NCI-H446 (cell line): ENCODE measurements around the gene RAD1.
"Not testable (repeated sequence)": the region's sequence is repeated elsewhere in the genome, so short reads cannot be mapped to it uniquely, and the experiment has no call there.

Experiments used
- DNase-seq, 2 experiments: peaks; one replicate each; lab custom pipeline; 2025; lab: John Stamatoyannopoulos, UW

Gene RAD1, protein sequence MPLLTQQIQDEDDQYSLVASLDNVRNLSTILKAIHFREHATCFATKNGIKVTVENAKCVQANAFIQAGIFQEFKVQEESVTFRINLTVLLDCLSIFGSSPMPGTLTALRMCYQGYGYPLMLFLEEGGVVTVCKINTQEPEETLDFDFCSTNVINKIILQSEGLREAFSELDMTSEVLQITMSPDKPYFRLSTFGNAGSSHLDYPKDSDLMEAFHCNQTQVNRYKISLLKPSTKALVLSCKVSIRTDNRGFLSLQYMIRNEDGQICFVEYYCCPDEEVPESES

DNA sequence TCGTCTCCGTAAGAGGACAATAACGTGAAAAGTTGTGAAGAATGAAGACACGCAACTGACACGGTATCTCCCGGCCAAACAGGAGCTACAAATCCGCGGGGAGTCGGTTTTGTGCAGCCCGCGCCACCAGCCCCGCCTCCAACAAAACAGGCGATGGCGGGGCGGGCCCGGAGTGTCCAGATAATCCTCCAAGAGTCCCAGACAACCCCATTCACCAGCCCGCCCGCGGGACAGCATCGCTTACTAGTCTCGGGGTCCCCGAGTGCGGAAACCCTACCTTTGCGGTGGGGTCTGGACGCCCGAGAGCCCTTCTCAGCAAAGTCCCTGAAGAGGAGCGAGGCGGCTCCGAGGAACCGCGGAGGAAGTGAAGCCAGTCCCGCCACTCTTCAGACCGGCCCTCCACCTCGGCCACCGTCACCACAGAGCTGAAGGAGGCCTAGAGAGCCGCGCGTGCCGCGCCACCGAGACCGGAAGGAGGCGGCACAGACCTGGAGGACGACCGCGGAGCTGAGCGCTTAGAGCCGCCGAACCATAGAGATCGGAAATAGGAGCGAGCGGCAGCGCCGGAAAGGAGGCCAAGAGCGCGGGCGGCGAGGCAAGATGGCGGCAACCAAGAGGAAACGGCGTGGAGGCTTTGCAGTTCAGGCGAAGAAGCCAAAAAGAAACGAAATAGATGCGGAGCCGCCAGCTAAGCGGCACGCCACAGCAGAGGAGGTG, at the start of gene RAD1, which contains the start of gene BRIX1:
Gene RAD1 (minus strand): TSS at position 366 of the 717 bp plus-strand sequence. CDS start 612 bp downstream, outside the sequence.
Gene BRIX1 (plus strand): TSS at position 573 of the 717 bp plus-strand sequence. CDS start 28 bp downstream, at position 601.
- DNase-seq = peak; percentile 98 to 99

DNA sequence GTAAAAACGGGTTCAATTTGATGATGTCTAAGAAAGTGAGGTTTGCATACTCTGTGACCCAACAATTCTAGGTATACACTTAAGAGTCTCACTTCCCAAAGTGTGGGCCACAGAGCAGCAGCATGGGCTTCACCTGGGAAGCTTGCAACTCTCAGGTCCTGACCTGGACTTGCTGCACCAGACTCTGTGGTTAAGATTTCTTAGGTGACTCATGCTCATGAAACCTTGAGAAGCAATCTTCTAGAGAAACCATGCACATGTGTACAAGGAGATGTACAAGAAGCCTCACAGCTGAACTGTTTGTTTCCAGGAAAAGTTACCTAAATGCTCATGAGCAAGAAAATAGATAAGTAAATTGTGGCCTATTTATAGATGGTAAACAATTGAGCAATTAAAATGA, 44.0 kb upstream of the RAD1 start:
- no peak for DNase-seq

DNA sequence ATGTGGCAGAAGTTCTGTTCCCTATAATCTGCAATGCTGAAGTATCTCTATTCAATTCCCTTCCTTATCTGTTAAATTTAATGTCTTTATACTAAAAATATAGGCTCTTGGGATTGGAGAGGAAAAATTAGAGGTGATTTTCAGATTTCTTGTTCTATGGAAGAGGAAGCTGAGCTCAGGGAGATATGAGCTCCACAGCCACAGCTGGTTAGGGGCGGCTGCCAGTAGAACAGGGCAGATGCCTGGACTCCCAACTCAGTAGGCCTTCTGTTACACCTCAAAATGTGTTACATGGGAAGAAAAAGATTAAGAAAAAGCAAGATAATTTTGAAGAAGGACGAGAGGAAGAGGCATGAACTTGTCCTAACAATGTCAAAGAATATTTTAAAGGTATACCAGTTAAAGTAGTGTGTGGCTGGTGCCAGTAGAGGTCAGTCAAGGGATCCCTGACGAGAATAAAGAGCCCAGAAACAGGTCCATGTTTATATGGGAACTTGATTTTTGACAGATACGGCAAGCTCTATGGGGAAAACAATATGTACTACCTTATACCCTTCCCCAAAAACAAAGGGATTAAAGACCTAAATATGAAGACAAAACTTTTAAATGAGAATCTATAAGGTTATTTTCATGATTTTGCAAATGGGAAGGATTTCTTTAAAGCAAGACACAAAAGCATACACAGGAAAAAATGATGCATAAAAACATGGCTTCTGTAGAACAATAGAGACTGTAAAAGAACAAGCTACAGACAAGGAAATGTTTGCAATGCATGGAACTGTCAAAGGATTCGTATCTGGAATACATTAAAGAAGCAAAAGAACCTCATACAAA, 42.8 kb upstream of the RAD1 start:
- peak; percentile 28 to 53 for DNase-seq

DNA sequence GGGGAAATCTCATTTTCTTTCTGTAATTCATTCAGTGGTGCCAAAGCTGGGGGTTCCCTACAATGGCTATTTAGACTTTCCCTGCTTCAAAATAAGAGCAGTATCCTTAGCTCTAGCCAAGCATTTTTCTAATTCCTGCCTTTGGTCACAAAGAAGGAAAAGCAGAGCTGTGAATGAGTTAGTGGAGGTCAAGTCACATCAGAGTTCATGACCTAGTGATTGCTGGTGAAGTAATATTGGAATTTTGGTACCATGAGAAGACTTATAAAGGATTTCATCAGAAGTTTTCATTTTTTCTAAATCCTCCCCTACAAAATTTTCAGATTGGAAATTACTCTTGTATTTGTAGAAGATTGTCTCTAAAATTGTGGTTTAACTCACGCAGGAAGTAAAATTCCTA, 42.0 kb upstream of the RAD1 start:
- DNase-seq = no peak

DNA sequence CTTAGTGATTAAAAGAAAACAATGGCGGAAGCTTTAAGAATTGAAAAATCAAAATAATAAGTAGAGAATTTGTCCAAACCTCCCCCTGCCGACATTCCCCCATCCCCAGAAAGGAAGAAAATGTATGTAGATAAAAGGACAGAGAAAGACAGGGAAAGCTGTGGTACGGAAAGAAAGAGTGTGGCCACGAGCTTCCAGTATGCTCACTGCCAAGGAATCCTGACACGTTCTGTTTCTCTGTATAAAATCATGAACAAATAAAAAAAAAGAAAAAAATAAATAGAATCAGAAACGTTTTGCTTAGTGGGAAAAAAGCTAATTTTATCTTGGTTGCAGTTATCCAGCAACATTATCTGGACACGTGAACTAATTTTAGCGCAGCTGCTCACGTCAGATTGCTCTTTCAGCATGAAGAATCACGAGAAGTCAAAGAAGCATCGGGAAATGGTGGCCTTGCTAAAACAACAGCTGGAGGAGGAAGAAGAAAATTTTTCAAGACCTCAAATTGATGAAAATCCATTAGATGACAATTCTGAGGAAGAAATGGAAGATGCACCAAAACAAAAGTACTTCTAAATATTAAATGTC, 29.2 kb upstream of the RAD1 start:
- no peak for DNase-seq

DNA sequence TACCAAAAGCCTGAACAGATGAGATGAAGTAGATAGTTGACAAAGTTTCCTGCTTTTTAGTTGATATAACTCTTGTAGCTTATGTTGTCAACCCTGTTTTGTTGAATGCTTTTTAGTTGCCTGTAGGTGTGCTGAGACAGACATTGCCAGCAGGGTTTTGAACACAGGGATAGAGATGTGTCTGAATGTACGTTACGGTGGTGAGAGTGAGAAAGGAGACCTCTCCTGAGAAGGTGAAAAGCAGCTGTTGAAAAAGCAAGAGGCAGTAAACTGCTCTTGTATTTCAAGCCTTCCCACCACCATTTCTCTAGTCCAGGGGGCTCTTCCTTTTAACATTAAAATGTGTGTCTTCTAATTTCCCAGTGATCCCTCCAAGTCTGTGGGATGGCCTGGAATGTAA, 28.7 kb upstream of the RAD1 start:
- DNase-seq = no peak

DNA sequence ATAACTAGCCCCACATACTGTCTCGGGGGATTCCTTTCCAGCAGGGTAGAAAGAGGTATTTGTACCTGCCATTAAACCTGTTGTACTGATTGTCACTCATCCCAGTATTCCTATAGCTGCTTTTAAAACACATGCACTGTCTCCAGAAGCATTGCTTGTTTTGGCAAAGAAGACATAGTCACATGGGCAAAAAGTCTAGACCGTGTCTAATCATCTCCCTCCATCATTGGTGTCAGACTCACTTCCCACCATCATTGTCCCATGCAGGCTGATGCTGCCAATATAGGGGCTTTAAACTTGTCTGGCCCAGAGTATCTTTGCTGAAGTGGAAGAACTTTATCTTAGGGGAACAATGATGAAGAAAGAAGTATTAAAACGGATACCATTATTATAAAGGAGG, 26.6 kb upstream of the RAD1 start:
- DNase-seq = no peak

DNA sequence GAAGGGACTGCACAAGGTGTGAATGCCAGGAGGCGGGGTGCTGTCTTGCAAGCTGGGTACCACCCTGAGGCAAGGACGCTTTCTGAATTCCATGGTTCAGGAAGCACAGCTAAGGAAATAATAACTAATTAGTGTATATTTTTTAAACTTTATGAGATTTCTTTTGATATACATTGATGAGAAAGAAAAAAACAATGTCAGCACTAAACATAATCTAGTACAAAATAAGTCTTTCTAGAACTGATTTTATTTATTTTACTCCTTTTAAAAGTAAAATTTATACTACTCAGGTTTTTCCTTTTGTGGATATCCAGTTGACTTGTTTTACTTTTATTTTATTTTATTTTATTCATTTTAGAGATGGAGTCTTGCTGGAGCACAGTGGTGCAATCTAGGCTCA, 17.6 kb upstream of the RAD1 start:
- no peak for DNase-seq

DNA sequence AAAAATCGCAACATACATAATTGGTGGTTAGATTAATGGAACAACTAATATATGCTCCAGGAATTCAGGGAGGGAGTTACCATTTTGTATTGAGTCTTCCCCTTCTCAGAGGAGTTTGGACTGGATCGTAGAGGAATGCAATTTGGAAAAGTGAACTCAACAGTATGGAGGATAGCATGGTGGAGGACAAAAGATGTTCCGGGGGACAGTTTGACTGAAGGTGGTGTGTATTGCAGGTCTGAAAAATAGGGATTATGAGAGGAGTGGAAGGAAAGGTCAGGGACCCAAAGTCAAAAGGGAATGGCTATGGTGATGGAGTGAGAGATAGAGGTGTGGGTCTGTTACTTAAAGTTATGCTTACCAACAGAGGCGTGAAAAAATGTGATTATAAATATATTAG, 15.6 kb upstream of the RAD1 start:
- DNase-seq = no peak

DNA sequence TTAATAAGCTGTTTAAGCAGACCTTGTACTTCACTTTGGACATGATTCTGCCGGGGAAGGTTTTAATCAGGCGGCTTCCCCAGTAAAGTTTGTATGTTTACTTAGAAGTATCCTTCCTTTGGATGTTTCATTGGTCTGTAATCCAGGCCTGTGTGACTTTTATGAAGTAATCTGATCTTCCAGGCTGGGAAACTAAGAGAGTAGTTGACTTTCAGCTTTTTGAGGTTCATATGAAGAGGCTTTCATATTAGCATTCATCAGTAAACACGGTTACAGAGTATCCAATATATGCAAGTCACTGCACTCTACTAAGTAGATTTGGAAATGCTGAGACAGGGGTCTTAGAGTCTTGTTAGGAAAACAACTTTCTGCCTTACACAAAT, 15.1 kb upstream of the RAD1 start:
- peak in 1 of 2 experiments; percentile 27 for DNase-seq

DNA sequence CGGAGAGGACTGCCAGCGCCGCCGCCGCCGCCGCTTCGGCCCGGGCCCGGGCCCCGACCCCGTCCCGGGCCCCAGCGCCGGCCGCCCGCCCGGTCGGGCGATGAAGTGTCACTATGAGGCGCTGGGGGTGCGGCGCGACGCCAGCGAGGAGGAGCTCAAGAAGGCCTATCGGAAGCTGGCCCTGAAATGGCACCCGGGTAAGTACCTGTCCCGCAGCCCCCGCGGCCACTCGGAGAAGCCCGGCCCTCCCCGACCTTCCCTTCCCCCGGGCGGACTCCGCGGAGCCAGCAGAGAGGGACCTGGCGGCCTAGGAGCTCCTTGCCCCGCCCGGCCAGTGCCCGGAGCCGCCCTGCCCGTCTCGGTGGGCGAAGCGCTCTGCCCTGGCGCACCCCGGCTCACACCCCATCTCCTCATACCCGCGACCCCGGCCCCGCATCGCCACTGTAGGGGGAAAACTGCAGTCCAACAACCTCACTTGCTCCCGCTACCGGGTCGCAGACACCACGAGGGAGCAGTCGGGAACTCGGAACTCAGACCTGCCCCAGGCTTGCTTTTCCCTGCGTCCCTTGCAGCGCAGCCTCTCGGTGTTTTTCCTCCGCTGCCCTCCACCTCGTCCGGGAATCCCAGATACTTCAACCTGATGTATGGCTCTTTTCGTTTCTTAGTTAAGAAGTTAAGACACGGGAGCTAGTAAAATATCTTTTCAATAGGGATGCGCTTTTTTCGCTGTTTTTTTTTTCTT, 14.6 kb upstream of the RAD1 start:
- peak; percentile 83 to 90 for DNase-seq

DNA sequence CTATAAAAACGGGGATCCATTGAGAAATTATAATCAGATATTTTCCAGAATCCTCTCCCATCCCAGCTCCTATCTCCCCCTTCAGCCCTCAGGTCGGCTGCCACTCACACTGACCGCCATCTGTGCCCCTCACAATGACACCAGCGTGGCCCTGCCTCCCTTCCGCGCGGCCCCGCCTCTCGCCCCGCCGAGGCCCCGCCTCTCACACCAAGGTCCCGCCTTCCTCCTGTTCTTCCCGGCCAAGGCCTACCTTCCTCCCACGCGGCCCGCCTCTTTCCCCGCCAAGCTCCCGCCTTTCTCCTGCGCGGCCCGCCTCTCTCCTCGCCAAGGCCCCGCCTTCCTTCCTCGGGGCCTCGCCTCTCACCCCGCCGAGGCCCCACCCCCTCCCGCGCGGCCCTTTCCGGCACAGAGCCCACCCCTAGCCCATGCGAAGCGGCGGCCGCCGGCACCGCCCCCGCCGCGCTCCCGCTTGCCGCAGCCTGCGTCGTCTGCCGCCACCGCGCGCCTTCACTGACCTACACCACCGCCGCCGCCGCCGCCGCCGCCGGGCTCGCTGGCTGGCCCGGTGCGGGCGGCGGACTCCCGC, 13.9 kb upstream of the RAD1 start, which contains the start of gene DNAJC21:
Gene DNAJC21 (plus strand): TSS at position 426 of the 586 bp plus-strand sequence. CDS start 261 bp downstream, outside the sequence.
- peak; percentile 97 to 100 for DNase-seq

DNA sequence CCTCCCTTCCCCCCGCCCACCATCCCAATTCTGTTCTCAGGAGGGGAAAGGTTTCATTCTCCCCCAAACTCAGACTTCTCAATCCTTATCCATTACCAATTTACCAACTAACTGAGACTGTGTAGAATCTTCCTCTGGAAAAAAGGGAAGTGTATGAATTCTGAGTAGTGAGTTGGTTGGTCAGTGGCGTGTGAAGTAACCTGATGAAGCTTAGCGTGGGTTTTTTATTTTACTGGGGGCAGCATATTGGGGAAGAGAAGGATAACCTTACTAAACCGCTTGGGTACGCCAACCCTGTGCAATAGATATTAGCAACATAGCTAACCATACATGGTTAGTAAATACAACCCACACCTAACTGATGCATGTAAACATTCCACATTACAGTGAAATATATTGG, 13.0 kb upstream of the RAD1 start:
- no peak for DNase-seq

DNA sequence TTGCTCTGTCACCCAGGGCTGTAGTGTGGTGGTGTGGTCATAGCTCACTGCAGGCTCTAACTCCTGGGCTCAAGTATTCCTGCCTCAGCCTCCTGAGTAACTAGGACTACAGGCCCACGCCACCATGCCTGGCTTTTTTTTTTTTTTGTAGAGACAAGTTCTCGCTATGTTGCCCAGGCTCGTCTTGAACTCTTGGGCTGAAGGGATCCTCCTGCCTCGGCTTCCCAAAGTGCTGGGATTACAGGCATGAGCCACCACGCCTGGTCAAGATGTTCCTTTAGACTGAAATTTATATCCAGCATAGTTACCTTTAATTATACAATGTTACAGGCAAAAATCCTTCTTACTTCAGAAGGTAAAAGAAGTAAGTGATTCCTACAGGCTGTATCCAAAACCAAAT, 12.5 kb upstream of the RAD1 start:
- DNase-seq = no peak

DNA sequence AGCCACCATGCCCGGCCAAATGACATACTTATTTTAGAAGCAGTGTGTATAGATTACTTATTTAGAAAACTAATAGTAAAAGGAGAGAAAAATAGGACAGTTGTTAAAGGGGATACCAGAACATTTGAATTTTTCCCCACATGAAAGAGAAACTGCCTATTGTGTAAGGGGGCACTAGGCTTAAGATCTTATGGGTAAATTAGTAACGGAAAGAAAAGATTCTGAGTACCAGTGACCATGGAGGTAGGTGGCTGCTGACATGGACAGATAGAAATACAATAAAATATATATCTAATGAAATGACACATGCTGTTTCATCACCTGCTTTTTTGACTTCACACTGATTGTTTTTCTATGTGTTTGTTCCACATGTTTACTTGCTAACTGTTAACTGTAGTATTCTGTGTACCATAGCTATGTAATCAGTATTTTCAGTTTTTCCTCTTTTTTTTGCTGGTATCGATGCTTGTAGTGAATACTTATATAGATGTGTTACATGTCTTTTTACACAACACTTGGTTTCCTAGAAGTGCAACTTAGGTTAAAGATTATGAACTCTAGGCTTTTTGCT, 11.1 kb upstream of the RAD1 start:
- DNase-seq = no peak

DNA sequence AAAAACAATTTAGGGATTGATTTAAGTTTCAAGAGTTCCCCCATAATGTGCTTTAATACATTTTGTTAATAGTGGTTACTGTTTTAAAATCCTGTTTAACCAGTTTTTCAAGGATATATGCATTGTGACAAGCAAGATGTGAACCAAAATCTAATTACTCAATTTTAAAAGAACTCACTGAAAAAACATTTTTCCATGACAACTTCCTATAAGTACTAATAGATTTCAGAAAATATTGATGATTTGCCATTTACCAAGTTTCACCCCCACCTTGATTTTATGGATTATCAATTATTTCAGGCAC, 9.1 kb upstream of the RAD1 start:
- no peak for DNase-seq

DNA sequence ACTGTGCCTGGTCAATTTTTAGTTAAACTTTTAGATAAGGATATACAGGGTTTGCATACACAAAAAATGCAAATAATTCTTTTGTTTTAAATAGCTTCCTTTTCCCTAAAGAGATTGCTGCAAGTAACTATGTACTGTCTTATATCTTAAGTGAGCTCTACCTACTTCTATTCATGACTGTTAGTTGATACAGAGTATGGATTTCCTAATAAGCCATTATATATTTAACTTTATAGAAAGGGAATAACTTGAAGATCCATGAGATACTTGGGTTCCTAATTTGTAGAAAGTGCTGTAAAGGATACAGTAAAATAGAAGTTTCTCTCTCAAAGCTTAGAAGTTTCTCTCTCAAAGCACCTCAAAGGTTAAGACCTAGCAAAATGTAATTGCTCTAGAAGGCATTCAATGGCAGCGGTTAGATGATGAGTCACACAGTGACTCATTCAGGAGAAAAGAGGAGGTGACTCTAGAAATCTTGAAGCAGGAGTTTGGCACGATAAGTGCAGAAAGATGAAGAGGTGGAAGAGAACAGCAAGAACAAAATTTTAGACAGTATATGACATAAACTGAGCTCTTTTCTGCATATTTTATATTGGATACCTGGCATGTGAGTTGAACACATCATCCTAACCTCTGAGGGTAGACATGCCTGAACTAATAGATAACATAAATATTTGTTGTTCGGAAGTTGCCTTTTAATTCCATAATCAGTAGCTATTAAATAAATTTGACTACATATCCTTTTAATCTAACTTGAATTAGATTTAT, 8.6 kb upstream of the RAD1 start:
- DNase-seq = peak in 1 of 2 experiments; percentile 31

DNA sequence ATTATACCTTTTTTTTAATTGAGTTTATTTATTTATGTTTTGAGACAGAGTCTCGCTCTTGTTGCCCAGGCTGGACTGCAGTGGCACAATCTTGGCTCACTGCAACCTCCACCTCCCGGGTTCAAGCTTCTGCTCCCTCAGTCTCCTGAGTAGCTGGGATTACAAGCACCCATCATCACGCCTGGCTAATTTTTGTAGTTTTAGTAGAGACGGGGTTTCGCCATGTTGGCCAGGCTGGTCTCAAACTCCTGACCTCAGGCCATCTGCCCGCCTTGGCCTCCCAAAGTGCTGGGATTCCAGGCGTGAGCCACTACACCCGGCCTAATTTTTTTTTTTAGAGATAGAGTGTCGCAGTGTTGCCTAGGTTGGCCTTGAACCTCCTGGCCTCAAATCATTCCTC, 8.0 kb upstream of the RAD1 start:
- not testable (repeated sequence) for DNase-seq

DNA sequence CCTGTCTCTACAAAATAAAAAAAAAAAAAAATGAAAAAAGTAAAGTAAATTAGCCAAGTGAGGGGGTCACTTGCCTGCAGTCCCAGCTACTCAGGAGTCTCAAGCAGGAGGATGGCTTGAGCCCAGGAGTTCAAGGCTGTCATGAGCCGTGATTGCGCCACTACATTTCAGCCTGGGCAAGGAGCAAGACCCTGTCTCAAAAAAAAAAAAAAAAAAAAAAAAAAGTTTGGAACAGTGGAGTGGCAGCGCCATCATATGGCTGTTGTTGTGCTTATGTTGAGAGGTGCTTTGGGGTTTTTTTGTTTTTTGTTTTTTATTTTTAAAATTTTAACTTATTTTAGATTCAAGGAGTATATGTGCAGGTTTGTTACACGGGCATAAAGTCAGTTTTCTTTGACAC, 3.8 kb upstream of the RAD1 start:
- DNase-seq = no peak

DNA sequence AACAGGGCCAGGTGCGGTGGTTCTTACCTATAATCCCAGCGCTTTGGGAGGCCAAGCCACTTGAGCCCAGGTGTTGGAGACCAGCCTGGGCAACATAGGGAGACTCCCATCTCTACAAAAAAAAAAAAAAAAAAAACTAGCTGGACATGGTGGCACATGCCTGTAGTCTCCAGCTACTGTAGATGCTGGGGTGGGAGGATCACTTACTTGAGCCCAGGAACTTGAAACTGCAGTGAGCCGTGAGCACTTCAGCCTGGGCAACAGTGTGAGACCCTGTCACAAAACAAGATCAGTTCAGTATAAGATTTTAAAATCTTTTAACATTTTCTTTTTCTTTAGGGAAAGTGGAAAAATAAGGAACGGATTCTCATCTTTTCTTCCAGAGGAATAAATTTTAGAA, 2.7 kb upstream of the RAD1 start:
- no peak for DNase-seq
